PC-9 (cell line): ENCODE measurements around the gene B4GALT1. TPM values are rescaled to one million over a fixed set of nuclear protein-coding genes. Genes with fewer than 3 reads are reported as not detected.

Source experiments
- BruUV-seq: library from RNA; stranded (reverse); fragments of 400-500 nt; replicated peaks from 2 replicates; lab custom pipeline; 2021; lab: Mats Ljungman, UMichigan
- CTCF ChIA-PET: fragments of 300-600 bp; sonication (Branson Sonifier 250); formaldehyde crosslinking; loops from one replicate; lab custom pipeline; 2022; ENCODE audit warnings: antibody characterized with exemption; lab: Charles Lee
- POLR2A ChIA-PET: fragments of 300-600 bp; sonication (Branson Sonifier 250); formaldehyde crosslinking; loops from one replicate; lab custom pipeline; 2022; ENCODE audit warnings: antibody characterized with exemption; ENCODE audit not compliant: unreplicated experiment; lab: Charles Lee
- DNase-seq, 2 experiments: peaks; one replicate each; pipeline versions ENCODE4 v3.0.0 to v3.0.0-alpha.2; 2015 to 2022; ENCODE audit warnings: mixed read lengths in 1 of 2
- H2AFZ ChIP-seq: fragments of 200-600 bp; sonication (generic); 2 replicates; pipeline ENCODE4 v1.8.1; 2017; ENCODE audit warnings: antibody characterized with exemption
- H3F3A ChIP-seq: fragments of 200-600 bp; sonication (generic); 2 replicates; pipeline ENCODE4 v1.8.1; 2017; ENCODE audit warnings: antibody characterized with exemption, mild to moderate bottlenecking, low read depth; ENCODE audit not compliant: insufficient read depth
- H3K27ac ChIP-seq: fragments of 200-600 bp; sonication (generic); 2 replicates; pipeline ENCODE4 v1.6.1; 2016; ENCODE audit warnings: mixed run types
- H3K27me3 ChIP-seq: fragments of 200-600 bp; sonication (generic); 2 replicates; pipeline ENCODE4 v1.6.1; 2016; ENCODE audit warnings: low read depth, mixed run types; ENCODE audit not compliant: insufficient read depth
- H3K36me3 ChIP-seq: fragments of 200-600 bp; sonication (generic); 2 replicates; pipeline ENCODE4 v1.6.1; 2016; ENCODE audit warnings: low read depth, mixed run types
- H3K4me1 ChIP-seq: fragments of 200-600 bp; sonication (generic); replicated peaks from 2 replicates; pipeline ENCODE4 v1.6.1; 2016; ENCODE audit warnings: mixed run types; ENCODE audit not compliant: insufficient read depth
- H3K4me2 ChIP-seq: fragments of 200-600 bp; sonication (generic); 2 replicates; pipeline ENCODE4 v1.6.1; 2017; ENCODE audit warnings: mixed run types
- H3K4me3 ChIP-seq: fragments of 200-600 bp; sonication (generic); 2 replicates; pipeline ENCODE4 v1.6.1; 2016; ENCODE audit warnings: mixed run types
- H3K79me2 ChIP-seq: fragments of 200-600 bp; sonication (generic); 2 replicates; pipeline ENCODE4 v1.6.1; 2017; ENCODE audit warnings: low read depth, mixed run types
- H3K9me2 ChIP-seq: fragments of 200-600 bp; sonication (generic); 2 replicates; pipeline ENCODE4 v1.8.1; 2017; ENCODE audit warnings: mild to moderate bottlenecking; ENCODE audit not compliant: insufficient read depth
- H3K9me3 ChIP-seq: fragments of 200-600 bp; sonication (generic); 2 replicates; pipeline ENCODE4 v1.8.1; 2016; ENCODE audit warnings: low read depth; ENCODE audit not compliant: insufficient read depth
- H4K20me1 ChIP-seq: fragments of 200-600 bp; sonication (generic); 2 replicates; pipeline ENCODE4 v1.8.1; 2017; ENCODE audit not compliant: insufficient read depth
- CTCF ChIP-seq: fragments of 200-600 bp; sonication (generic); conservative IDR thresholded peaks from 2 replicates; pipeline ENCODE4 v1.6.1; 2017; ENCODE audit warnings: mixed run types, antibody characterized with exemption, mild to moderate bottlenecking, moderate library complexity
- EZH2 ChIP-seq: fragments of 200-600 bp; sonication (generic); IDR thresholded peaks from 2 replicates; pipeline ENCODE4 v1.8.0; 2017; ENCODE audit warnings: antibody characterized with exemption, low read depth
- intact Hi-C: fragments of 100-400 bp; cut with micrococcal nuclease; formaldehyde crosslinking; loops from one replicate; pipeline ENCODE4 v1.10.0; 2022; ENCODE audit not compliant: unreplicated experiment
- total RNA-seq: library from RNA; stranded (reverse); gene quantifications from 2 replicates; pipeline ENCODE4 v1.2.3, GENCODE V29; 2021

B4GALT1 gene
- total RNA-seq, 1 experiment from 2014 or later = 87.2 TPM

GRCh38 chr9:33146298-33146697 lies 20.8 kb downstream of the B4GALT1 start:
- peaks cover 98% of the 10 kb centered on the region for H3K79me2 ChIP-seq
- peaks cover 19% of the 10 kb centered on the region for H3K4me1 ChIP-seq
- no peaks in the 10 kb centered on the region for H3K36me3 ChIP-seq
- peaks cover 10% of the 10 kb centered on the region for H3F3A ChIP-seq
- intact Hi-C loops = no loop called here
- POLR2A ChIA-PET = no interaction called here
- H3K27me3 ChIP-seq = no peaks in the 10 kb centered on the region
- CTCF ChIA-PET = no interaction called here
- H4K20me1 ChIP-seq = no peaks in the 10 kb centered on the region
- no peak overlapping the region for H3K27ac ChIP-seq
- H2AFZ ChIP-seq = no peak overlapping the region
- H3K4me3 ChIP-seq = no peak overlapping the region
- no peaks in the 10 kb centered on the region for H3K9me3 ChIP-seq
- no peak overlapping the region for H3K4me2 ChIP-seq
- no peaks in the 10 kb centered on the region for H3K9me2 ChIP-seq
- no peak for DNase-seq
- TF ChIP-seq CTCF (no peak), EZH2 (no peak)
- BruUV-seq = no TSS peak

GRCh38 chr9:33144551-33144950 lies 22.6 kb downstream of the B4GALT1 start:
- DNase-seq = no peak
- Histone ChIP-seq H3K27me3 (no peaks in the 10 kb centered on the region), H3K4me2 (no peak overlapping the region), H3K79me2 (peaks cover 97% of the 10 kb centered on the region), H4K20me1 (no peaks in the 10 kb centered on the region), H2AFZ (no peak overlapping the region), H3K9me2 (no peaks in the 10 kb centered on the region), H3K27ac (no peak overlapping the region), H3K4me3 (no peak overlapping the region), H3F3A (no peaks in the 10 kb centered on the region), H3K36me3 (no peaks in the 10 kb centered on the region), H3K4me1 (peaks cover 15% of the 10 kb centered on the region; the same call in 1 of the 2 replicates), H3K9me3 (no peaks in the 10 kb centered on the region)
- POLR2A ChIA-PET = no interaction called here
- intact Hi-C loops = no loop called here
- CTCF ChIA-PET = no interaction called here
- TF ChIP-seq CTCF (no peak), EZH2 (no peak)
- BruUV-seq = no TSS peak

- BruUV-seq = no TSS peak
- intact Hi-C loops = no loop called here
Observed at GRCh38 chr9:33143241-33143661, 23.9 kb downstream of the B4GALT1 start.

More at GRCh38 chr9:33143241-33143661, 23.9 kb downstream of the B4GALT1 start:
- CTCF ChIA-PET = no interaction called here
- Histone ChIP-seq H3K4me2 (no peak overlapping the region), H3K79me2 (peaks cover 97% of the 10 kb centered on the region), H3K4me1 (peaks cover 12% of the 10 kb centered on the region; the same call in 1 of the 2 replicates), H3K36me3 (no peaks in the 10 kb centered on the region), H3K9me2 (no peaks in the 10 kb centered on the region), H3K27me3 (no peaks in the 10 kb centered on the region), H4K20me1 (no peaks in the 10 kb centered on the region), H3K9me3 (no peaks in the 10 kb centered on the region), H2AFZ (no peak overlapping the region), H3K27ac (no peak overlapping the region), H3F3A (no peaks in the 10 kb centered on the region), H3K4me3 (no peak overlapping the region)
- peak in 1 of 2 experiments; percentile 79 for DNase-seq
- TF ChIP-seq CTCF (no peak), EZH2 (no peak)
- POLR2A ChIA-PET = no interaction called here
